H1 (cell line): ENCODE data around the gene IQCH. TPM values are rescaled to one million over a fixed set of nuclear protein-coding genes. Genes with fewer than 3 reads are reported as not detected.

ENCODE experiments used
- CTCF ChIA-PET: fragments of 300-600 bp; sonication (Branson Sonifier 250); formaldehyde crosslinking; loops from one replicate; lab custom pipeline; 2021; ENCODE audit not compliant: partially characterized antibody; lab: Charles Lee
- POLR2A ChIA-PET: fragments of 300-600 bp; sonication (Branson Sonifier 250); formaldehyde crosslinking; loops from one replicate; lab custom pipeline; 2021; ENCODE audit warnings: inconsistent platforms; ENCODE audit not compliant: partially characterized antibody; lab: Charles Lee
- DNase-seq, 2 experiments: peaks; one replicate each; pipeline versions ENCODE4 v3.0.0 to v3.0.0-alpha.2; 2010 to 2022; ENCODE audit warnings: low spot score in 2 of 2, low read depth in 1 of 2, mixed read lengths in 1 of 2
- FAIRE-seq: peaks from 2 replicates; lab custom pipeline; 2011; peaks lifted over from hg19 to GRCh38; lab: Jason Lieb, UNC
- H2AFZ ChIP-seq: 2 replicates; pipeline ENCODE4 v1.8.1; 2012; ENCODE audit warnings: low read length, inconsistent platforms
- H2AK5ac ChIP-seq: 2 replicates; pipeline ENCODE4 v1.6.1; 2013; ENCODE audit warnings: low read depth, low read length
- H2BK120ac ChIP-seq: replicated peaks from 2 replicates; pipeline ENCODE3; 2013; ENCODE audit warnings: low read depth, low read length, inconsistent platforms
- H2BK12ac ChIP-seq: 2 replicates; pipeline ENCODE4 v1.6.1; 2013; ENCODE audit warnings: low read depth, low read length
- H2BK15ac ChIP-seq: 2 replicates; pipeline ENCODE4 v1.6.1; 2013; ENCODE audit warnings: low read length
- H2BK20ac ChIP-seq: 2 replicates; pipeline ENCODE4 v1.6.1; 2013; ENCODE audit warnings: low read length
- H2BK5ac ChIP-seq: 2 replicates; pipeline ENCODE4 v1.6.1; 2013; ENCODE audit warnings: low read depth, low read length
- H3K14ac ChIP-seq: 2 replicates; pipeline ENCODE4 v1.6.1; 2013; ENCODE audit warnings: inconsistent platforms; ENCODE audit not compliant: insufficient read length
- H3K18ac ChIP-seq: 2 replicates; pipeline ENCODE4 v1.6.1; 2013; ENCODE audit warnings: low read length; ENCODE audit errors: extremely low read depth
- H3K23ac ChIP-seq: 2 replicates; pipeline ENCODE4 v1.6.1; 2013; ENCODE audit warnings: inconsistent platforms; ENCODE audit not compliant: insufficient read length
- H3K23me2 ChIP-seq: 2 replicates; pipeline ENCODE4 v1.6.1; 2013; ENCODE audit warnings: low read depth, low read length
- H3K27ac ChIP-seq: 2 replicates; pipeline ENCODE4 v1.6.1; 2011; ENCODE audit warnings: low read depth, low read length, inconsistent platforms
- H3K27me3 ChIP-seq, 4 experiments: replicated peaks in 1 of 4; 1 replicate in 1 of 4; 2 replicates in 3 of 4; pipeline versions ENCODE4 v1.6.1 to v1.8.1; 2011 to 2013; ENCODE audit warnings: low read length in 3 of 4, mild to moderate bottlenecking in 3 of 4, inconsistent platforms in 2 of 4, mixed read lengths in 2 of 4, moderate library complexity in 1 of 4; ENCODE audit not compliant: control insufficient read depth in 3 of 4, insufficient read depth in 3 of 4; ENCODE audit errors: extremely low read depth in 1 of 4
- H3K36me3 ChIP-seq, 4 experiments: 2 replicates each; pipeline versions ENCODE4 v1.6.1 to v1.8.1; 2011 to 2013; ENCODE audit warnings: mild to moderate bottlenecking in 4 of 4, low read length in 3 of 4, moderate library complexity in 2 of 4, control low read depth in 1 of 4, inconsistent platforms in 1 of 4; ENCODE audit not compliant: insufficient read depth in 4 of 4, control insufficient read depth in 2 of 4
- H3K4ac ChIP-seq: replicated peaks from 2 replicates; pipeline ENCODE3; 2013; ENCODE audit warnings: low read length, low read depth, mixed read lengths, inconsistent platforms; ENCODE audit not compliant: insufficient read length
- H3K4me1 ChIP-seq, 4 experiments: replicated peaks in 1 of 4; 1 replicate in 1 of 4; 2 replicates in 3 of 4; pipeline versions ENCODE4 v1.6.1 to v1.8.1; 2011 to 2013; ENCODE audit warnings: low read length in 3 of 4, inconsistent platforms in 2 of 4, mixed read lengths in 1 of 4; ENCODE audit not compliant: insufficient read depth in 4 of 4, control insufficient read depth in 3 of 4
- H3K4me2 ChIP-seq, 2 experiments: 2 replicates each; pipeline versions ENCODE4 v1.6.1 to v1.8.1; 2011 to 2013; ENCODE audit warnings: low read depth in 2 of 2, low read length in 2 of 2, control low read depth in 1 of 2, inconsistent platforms in 1 of 2, mild to moderate bottlenecking in 1 of 2; ENCODE audit not compliant: insufficient read depth in 1 of 2
- H3K4me3 ChIP-seq, 4 experiments: fragments of 200-600, 300-600 bp in 1 of 4; sonication (generic), shearing (Covaris generic), sonication (Bioruptor Twin) in 1 of 4; 2 replicates each; pipeline versions ENCODE4 v1.5.1 to v1.8.1; 2011 to 2016; ENCODE audit warnings: low read length in 4 of 4, low read depth in 3 of 4, control low read depth in 2 of 4, inconsistent platforms in 2 of 4, mild to moderate bottlenecking in 2 of 4, mixed read lengths in 1 of 4, moderate library complexity in 1 of 4; ENCODE audit not compliant: insufficient read depth in 2 of 4; ENCODE audit errors: extremely low read depth in 1 of 4
- H3K56ac ChIP-seq: replicated peaks from 2 replicates; pipeline ENCODE3; 2013; ENCODE audit warnings: low read depth, mild to moderate bottlenecking, mixed read lengths, low read length, inconsistent platforms; ENCODE audit not compliant: insufficient read length
- H3K79me1 ChIP-seq: 2 replicates; pipeline ENCODE4 v1.6.1; 2013; ENCODE audit warnings: low read depth, low read length, control low read depth
- H3K79me2 ChIP-seq, 2 experiments: 2 replicates each; pipeline versions ENCODE4 v1.6.1 to v1.8.1; 2012 to 2013; ENCODE audit warnings: low read length in 2 of 2, mild to moderate bottlenecking in 2 of 2, inconsistent platforms in 1 of 2; ENCODE audit not compliant: insufficient read depth in 2 of 2, control insufficient read depth in 1 of 2
- H3K9ac ChIP-seq, 4 experiments: replicated peaks in 1 of 4; 1 replicate in 1 of 4; 2 replicates in 3 of 4; pipeline versions ENCODE4 v1.6.1 to v1.8.1; 2011 to 2013; ENCODE audit warnings: low read depth in 3 of 4, low read length in 3 of 4, control low read depth in 2 of 4, mild to moderate bottlenecking in 2 of 4, moderate library complexity in 2 of 4, inconsistent platforms in 1 of 4; ENCODE audit errors: extremely low read depth in 1 of 4
- H3K9me3 ChIP-seq, 2 experiments: 2 replicates each; pipeline versions ENCODE4 v1.6.1 to v1.8.1; 2012 to 2013; ENCODE audit warnings: mild to moderate bottlenecking in 2 of 2, moderate library complexity in 2 of 2, control low read depth in 1 of 2, inconsistent platforms in 1 of 2, low read depth in 1 of 2, low read length in 1 of 2, mixed read lengths in 1 of 2; ENCODE audit not compliant: insufficient read depth in 2 of 2
- H4K20me1 ChIP-seq, 2 experiments: replicated peaks in 1 of 2; 2 replicates each; pipeline versions ENCODE3 to v1.8.1; 2011 to 2013; ENCODE audit warnings: inconsistent platforms in 2 of 2, low read length in 2 of 2, mild to moderate bottlenecking in 1 of 2; ENCODE audit not compliant: insufficient read depth in 2 of 2, control insufficient read depth in 1 of 2
- H4K5ac ChIP-seq: 2 replicates; pipeline ENCODE4 v1.6.1; 2013; ENCODE audit warnings: low read length, low read depth, mixed read lengths, inconsistent platforms; ENCODE audit not compliant: insufficient read length
- H4K8ac ChIP-seq: 2 replicates; pipeline ENCODE4 v1.8.0; 2013; ENCODE audit warnings: mild to moderate bottlenecking, moderate library complexity, low read length, inconsistent platforms; ENCODE audit not compliant: insufficient read depth; ENCODE audit errors: extremely low read depth
- H4K91ac ChIP-seq: replicated peaks from 2 replicates; pipeline ENCODE3; 2013; ENCODE audit warnings: low read length, mixed read lengths, inconsistent platforms; ENCODE audit not compliant: insufficient read length
- CHD1 ChIP-seq: IDR thresholded peaks from 2 replicates; pipeline ENCODE4 v1.6.1; 2012; ENCODE audit warnings: low read depth, low read length, improper control_type of control experiment
- CREB1 ChIP-seq: IDR thresholded peaks from 2 replicates; pipeline ENCODE4 v1.6.1; 2012; ENCODE audit warnings: inconsistent platforms
- CTBP2 ChIP-seq: IDR thresholded peaks from 2 replicates; pipeline ENCODE4 v1.7.0; 2011; ENCODE audit warnings: borderline replicate concordance, mild to moderate bottlenecking, moderate library complexity, mixed read lengths, low read length; ENCODE audit not compliant: insufficient read depth, insufficient read length
- MAFK ChIP-seq: IDR thresholded peaks from 2 replicates; pipeline ENCODE4 v1.6.1; 2012; ENCODE audit warnings: low read depth, mild to moderate bottlenecking, improper control_type of control experiment, low read length
- RFX5 ChIP-seq: IDR thresholded peaks from 2 replicates; pipeline ENCODE4 v1.6.1; 2011; ENCODE audit warnings: low read depth, low read length, improper control_type of control experiment, borderline replicate concordance
- SAP30 ChIP-seq: fragments of 300-600 bp; sonication (generic); IDR thresholded peaks from 2 replicates; pipeline ENCODE4 v1.7.1; 2012; ENCODE audit warnings: low read length, moderate library complexity, mild to moderate bottlenecking, inconsistent platforms; ENCODE audit not compliant: insufficient read depth, insufficient replicate concordance
- YY1 ChIP-seq: IDR thresholded peaks from 2 replicates; pipeline ENCODE4 v1.6.1; 2011; ENCODE audit warnings: low read depth, mild to moderate bottlenecking, low read length
- WGBS, 2 experiments: shearing (Covaris generic) in 1 of 2; methylation state at CpG; one replicate each; pipeline versions ENCODE4 v1.1.6 to v1.1.7; 2013 to 2015; ENCODE audit warnings: low lambda C conversion rate in 2 of 2, mixed read lengths in 2 of 2, inconsistent platforms in 1 of 2, low coverage in 1 of 2, missing lambda C conversion rate in 1 of 2; ENCODE audit not compliant: insufficient replicate concordance in 2 of 2, insufficient coverage in 1 of 2, insufficient read length in 1 of 2; ENCODE audit errors: extremely low coverage in 1 of 2, missing lambda C conversion rate in 1 of 2; 5-methylcytosine and 5-hydroxymethylcytosine counted together
- polyA plus RNA-seq, 7 experiments: library from polyadenylated mRNA; depleted of rRNA in 3 of 7; stranded (reverse) in 5 of 7; unstranded in 2 of 7; fragments of >200 nt in 5 of 7; fragments of 200-250 nt in 2 of 7; gene quantifications; 1 replicate in 5 of 7; 2 replicates in 1 of 7; 4 replicates in 1 of 7; pipeline versions ENCODE4 v1.2.1 to v1.2.3, GENCODE V29; 2011 to 2013; ENCODE audit warnings: missing spikeins in 2 of 7, mixed read lengths in 2 of 7
- total RNA-seq: library from RNA; stranded (reverse); fragmentation: NEBNext Ultra II Directional; extraction: Animal tissue kit (Norgen Biotek cat#: 25700); gene quantifications from 2 replicates; pipeline ENCODE4 v1.2.1, GENCODE V29; 2021
- TF ChIP-seq, protein P1 (sequence below): IDR thresholded peaks from 2 replicates; pipeline ENCODE4 v1.6.1; 2012; ENCODE audit warnings: low read length, inconsistent platforms

The IQCH gene
- total and polyA plus RNA-seq, 2 of the 8 experiments (the other 6 are each of a cell fraction or from before 2014, with no cell fraction given): 0.60 to 1.9 TPM

GRCh38 chr15:67224889-67225288 lies 29.7 kb upstream of the IQCH start:
- Histone ChIP-seq H2BK15ac (no peak overlapping the region), H3K4me2 (no peak overlapping the region), H3K27me3 (no peaks in the 10 kb centered on the region), H3K18ac (no peak overlapping the region), H2BK20ac (no peak overlapping the region), H3K9me3 (no peaks in the 10 kb centered on the region), H3K23me2 (no peaks in the 10 kb centered on the region; the same call in 1 of the 2 replicates), H3K23ac (no peak overlapping the region), H3K9ac (no peak overlapping the region), H2BK120ac (no peak overlapping the region), H4K8ac (no peak overlapping the region), H3K56ac (no peak overlapping the region), H3K79me1 (no peaks in the 10 kb centered on the region), H3K14ac (no peak overlapping the region), H3K36me3 (peaks cover 0 to 2% (median under 1%) of the 10 kb centered on the region in 4 experiments; a peak in 1 of 8 replicates), H4K5ac (no peak overlapping the region), H2AK5ac (no peak overlapping the region), H4K20me1 (no peaks in the 10 kb centered on the region), H3K4ac (no peak overlapping the region), H2BK12ac (no peak overlapping the region), H4K91ac (no peak overlapping the region), H3K4me1 (no peaks in the 10 kb centered on the region), H3K27ac (no peak overlapping the region), H3K79me2 (no peaks in the 10 kb centered on the region), H3K4me3 (no peak overlapping the region), H2AFZ (no peak overlapping the region), H2BK5ac (no peak overlapping the region)
- no peak for FAIRE-seq
- POLR2A ChIA-PET: interaction anchor here (0.6 kb wide), 1 partner anchor 640 kb away, joined by 3 read pairs; no protein-coding TSS in a partner anchor
- WGBS, 2 experiments: 94% methylated on average over 3 of the region's 3 CpGs; no CpG with 5 or more reads in 1 of the 2 experiments
- CTCF ChIA-PET: no interaction called here
- no peak for DNase-seq
- TF ChIP-seq SAP30: no peak
- no peak for TF ChIP-seq RFX5
- no peak for TF ChIP-seq CTBP2
- TF ChIP-seq CHD1: no peak
- no peak for TF ChIP-seq MAFK
- TF ChIP-seq, protein P1, sequence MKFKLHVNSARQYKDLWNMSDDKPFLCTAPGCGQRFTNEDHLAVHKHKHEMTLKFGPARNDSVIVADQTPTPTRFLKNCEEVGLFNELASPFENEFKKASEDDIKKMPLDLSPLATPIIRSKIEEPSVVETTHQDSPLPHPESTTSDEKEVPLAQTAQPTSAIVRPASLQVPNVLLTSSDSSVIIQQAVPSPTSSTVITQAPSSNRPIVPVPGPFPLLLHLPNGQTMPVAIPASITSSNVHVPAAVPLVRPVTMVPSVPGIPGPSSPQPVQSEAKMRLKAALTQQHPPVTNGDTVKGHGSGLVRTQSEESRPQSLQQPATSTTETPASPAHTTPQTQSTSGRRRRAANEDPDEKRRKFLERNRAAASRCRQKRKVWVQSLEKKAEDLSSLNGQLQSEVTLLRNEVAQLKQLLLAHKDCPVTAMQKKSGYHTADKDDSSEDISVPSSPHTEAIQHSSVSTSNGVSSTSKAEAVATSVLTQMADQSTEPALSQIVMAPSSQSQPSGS: no peak
- no peak for TF ChIP-seq YY1
- no peak for TF ChIP-seq CREB1
